HG03571 (cell line): ENCODE results near the gene INO80.

Experiments used
- ATAC-seq: cut with Tn5 transposase; IDR thresholded peaks from one replicate; pipeline ENCODE4 v1.9.1; 2021; ENCODE audit not compliant: unreplicated experiment

INO80 gene

DNA sequence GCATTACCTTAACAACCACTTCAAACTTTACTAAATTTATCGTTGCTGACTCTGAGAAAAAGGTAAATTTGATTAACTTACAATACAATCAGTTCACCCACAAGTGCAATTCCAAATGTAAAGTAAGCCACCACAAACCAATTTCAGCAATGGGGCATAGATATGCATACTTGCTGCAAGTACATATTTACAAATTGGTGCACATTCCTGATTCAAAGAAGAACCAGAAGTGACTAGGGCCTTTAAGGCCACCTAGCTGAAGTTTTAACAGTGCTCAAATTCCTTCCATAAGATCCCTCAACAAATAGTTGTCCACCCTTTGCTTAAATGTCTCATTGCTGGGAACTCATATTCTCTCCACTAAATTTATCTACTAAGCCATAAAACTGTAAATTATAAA lies 67.2 kb downstream of the INO80 start:
- no peak for ATAC-seq

GRCh38 chr15:41048397-41048796 lies 67.7 kb downstream of the INO80 start:
- no peak for ATAC-seq

DNA sequence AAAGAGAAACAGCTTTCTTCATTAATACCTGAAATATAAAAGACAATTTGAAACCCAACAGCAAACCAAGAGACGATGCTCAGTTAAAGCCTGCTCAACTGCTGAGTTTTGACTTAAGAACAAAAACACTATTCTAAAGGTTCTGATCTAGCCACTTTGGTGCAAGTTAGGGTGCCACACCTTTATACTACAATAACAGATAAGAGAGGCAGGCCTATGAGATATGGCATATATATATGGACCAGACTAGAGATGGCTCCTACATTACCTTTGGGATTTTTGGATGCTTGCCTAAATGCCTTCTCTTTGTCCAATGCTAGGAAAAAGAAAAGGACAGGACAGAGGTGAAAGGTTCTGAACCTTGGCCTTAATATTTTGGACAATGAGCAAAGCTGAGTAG lies 68.6 kb downstream of the INO80 start:
- no peak for ATAC-seq

- no peak for ATAC-seq
Measured at GRCh38 chr15:41043276-41043951, 72.7 kb downstream of the INO80 start.

DNA sequence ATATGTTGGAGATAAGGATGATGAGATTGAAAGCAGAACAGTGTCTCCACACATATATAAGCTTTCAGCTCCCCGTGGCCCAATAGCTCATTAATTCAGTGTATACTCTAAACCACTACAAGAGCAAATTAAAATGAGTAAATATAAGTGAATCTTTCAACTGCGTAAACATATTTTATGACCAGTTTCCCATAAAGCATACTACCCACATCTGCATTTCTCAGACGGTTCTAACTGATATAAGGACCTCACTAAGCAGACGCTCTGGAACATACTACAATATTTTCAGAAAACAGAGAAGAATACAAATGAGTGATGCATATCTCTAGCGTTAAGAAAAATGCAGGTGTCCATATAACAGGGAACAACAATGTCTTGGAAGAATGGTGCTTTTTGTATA lies 73.2 kb downstream of the INO80 start:
- no peak for ATAC-seq

DNA sequence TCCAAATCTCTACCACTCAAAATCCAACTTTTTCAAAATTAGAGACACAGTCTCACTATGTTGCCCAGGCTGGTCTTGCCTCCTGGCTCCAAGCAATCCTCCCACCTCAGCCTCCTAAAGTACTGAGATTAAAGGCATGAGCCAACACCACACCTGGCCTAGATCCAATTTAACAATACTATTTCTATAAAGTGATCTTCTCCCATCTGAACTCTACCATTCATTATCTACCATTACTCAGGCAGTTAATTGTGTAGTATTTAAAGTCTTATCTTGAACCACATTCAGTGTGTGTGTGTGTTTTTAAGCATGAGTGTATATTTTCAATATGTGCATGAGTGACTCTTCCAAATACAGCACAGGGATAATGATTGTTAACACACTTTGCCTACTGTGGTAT lies 77.0 kb downstream of the INO80 start:
- no peak for ATAC-seq

- ATAC-seq, result no peak
Measured at GRCh38 chr15:41032079-41032328, 84.1 kb downstream of the INO80 start.

DNA sequence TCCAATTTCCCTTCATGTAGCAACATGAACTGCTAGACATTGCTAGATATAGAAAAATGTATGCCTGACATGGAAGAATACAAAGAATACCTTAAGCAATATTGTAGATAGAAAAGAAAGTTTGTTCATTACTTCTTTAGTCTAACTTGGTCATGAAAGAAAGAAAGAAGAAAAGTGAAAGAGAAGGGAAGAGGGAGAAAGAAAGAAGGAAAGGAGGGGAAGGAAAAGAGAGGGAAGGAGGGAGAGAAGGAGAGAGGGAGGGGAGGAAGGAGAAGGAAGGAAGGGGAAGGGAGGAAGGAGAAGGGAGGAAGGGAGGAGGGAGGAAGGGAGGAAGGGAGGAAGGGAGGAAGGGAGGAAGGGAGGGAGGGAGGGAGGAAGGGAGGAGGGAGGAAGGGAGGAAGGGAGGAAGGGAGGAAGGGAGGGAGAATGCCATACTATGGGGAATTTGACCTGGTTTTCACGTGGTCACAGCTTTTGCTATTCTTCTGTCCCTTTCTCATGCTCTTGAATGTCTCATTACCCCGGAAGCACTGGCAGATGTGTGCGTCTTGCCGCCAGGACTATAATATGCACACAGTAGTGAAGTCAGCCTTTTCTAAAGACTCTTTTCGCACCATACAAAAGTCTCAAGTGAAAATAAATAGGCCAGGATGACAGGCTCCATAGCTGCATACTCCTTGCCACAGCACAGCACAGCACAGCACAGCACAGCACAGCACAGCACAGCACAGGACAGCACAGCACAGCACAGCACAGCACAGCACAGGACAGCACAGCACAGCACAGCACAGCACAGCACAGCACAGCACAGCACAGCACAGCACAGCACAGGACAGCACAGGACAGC lies 84.6 kb downstream of the INO80 start:
- no peak for ATAC-seq

GRCh38 chr15:41028853-41029252 lies 87.2 kb downstream of the INO80 start:
- no peak for ATAC-seq

- ATAC-seq, result no peak
Measured at GRCh38 chr15:41025393-41025792, 90.7 kb downstream of the INO80 start.

GRCh38 chr15:41024885-41025284 lies 91.2 kb downstream of the INO80 start:
- ATAC-seq, result no peak

DNA sequence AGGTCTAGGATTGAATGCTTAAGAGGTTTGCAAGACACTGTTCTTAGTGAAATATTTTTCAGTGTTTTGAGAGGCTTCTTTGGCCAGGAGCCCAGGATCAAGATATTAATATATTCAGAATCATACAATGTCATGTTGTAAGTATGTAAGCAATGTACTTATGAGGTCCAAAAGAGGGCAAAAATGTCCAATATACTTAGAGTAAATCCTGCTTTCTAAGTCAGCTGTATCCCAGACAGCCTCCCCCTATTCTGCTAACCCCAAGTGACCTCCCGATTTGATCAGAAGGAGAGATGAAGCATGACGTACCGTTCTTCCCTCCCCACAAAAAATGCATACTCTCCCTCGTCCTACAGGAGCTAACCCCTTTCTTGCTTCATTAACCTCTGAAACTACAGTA lies 91.9 kb downstream of the INO80 start:
- no peak for ATAC-seq

GRCh38 chr15:41022487-41023090 lies 93.5 kb downstream of the INO80 start:
- ATAC-seq, result no peak

DNA sequence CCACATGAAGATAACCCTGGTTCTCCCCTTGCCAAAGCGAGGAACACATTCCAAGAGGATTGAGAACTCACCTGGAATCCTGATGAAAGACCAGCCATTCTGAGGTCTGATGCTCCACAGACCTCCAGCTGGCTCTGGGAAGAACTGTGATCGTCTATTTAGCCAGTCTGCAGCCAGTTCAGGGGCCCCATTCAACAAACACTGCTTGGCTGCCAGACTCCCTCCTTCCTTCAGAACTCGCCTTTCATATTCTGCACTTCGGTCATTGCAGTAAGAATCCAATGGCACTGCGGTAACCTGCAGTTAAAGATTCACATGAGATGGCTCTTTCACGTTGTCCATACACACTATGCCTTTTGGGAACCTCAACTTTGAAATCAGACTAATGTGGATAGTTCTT lies 95.3 kb downstream of the INO80 start:
- no peak for ATAC-seq

- no peak for ATAC-seq
Measured at GRCh38 chr15:41020311-41020710, 95.8 kb downstream of the INO80 start.

DNA sequence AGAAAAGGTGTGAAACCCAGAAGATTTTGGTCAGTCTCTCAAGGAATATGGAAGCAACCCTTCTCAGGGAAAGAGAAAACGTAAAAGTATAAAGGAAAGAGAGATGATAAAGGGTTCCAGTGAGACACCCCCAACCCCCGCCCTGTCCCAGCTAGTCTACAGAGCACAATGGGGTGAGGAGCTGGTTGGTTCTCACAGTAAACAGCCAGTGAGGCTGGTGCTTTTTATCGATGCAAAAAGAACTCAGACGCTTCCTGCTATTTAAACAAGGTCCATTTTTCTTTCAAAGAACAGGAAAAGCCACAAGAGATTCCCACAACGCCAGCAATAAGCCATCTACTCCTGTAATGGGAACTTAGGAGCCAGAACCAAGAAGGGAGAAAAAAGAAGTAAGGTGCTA lies 96.9 kb downstream of the INO80 start:
- no peak for ATAC-seq

- no peak for ATAC-seq
Measured at GRCh38 chr15:41018534-41018933, 97.5 kb downstream of the INO80 start.

- no peak for ATAC-seq
Measured at GRCh38 chr15:41017066-41017735, 98.9 kb downstream of the INO80 start.

- ATAC-seq, result no peak
Measured at GRCh38 chr15:41013691-41014414, 102.2 kb downstream of the INO80 start.

DNA sequence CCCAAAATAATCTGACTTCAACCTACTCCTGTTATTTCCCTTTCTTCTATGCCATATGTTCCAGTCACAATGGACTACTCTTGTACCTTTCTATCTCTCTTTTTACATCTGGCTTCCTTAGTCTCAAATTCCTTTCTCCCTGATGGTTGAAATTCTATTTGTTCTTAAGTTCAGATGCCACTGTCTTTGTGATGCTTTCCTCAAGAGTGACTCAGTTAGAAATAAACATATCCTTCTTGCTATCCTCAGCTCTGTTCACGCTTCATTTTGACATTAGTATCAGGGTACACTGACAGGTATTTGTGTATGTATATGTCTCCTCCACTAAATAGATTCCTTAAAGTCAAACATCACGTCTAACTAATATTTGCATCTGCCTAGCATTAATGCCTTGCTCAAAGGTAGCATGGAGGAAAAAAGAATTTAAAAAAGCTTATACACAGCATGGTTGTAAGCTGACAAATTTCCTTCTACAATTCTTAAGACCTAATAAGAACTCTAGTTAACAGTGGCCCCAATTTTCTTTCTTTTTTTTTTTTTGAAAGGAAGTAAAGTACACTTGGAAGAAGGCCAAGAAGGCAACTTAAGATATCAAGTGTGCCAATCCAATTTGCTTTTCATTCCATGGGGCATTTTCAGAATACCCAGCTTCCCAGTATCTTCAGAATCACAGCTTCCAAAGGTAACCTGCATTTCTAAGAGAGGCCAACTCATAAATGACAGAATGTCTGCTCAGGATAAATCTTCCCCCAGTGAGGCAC lies 104.8 kb downstream of the INO80 start:
- ATAC-seq, result no peak

DNA sequence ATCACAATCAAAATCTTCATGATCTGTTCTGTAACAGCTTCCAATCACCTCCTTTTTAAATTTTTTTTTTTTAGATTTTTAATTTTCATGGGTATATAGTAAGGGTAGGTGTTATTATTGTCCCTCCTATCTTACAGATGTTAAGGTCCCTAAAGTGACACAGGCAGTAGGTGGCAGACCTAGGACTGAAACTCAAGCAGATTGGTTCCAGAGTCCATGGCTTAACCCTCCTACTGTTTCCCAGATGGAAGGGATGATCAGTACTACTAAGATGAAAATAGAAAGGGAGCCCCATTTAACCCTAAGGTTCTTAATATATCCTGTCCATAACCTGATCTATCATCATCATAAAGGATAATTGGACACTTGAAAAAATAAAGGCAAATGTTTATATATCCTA lies 105.7 kb downstream of the INO80 start:
- no peak for ATAC-seq
